GM12873 (cell line): ENCODE results near the gene CACNA1H.

Source experiments
- TF ChIP-seq, protein P1 (sequence below): IDR thresholded peaks from 2 replicates; pipeline ENCODE4 v1.5.1; 2012; ENCODE audit warnings: low read depth, mild to moderate bottlenecking, moderate library complexity, low read length, control low read depth; ENCODE audit not compliant: insufficient read depth; ENCODE audit errors: missing control alignments

Gene CACNA1H

GRCh38 chr16:1216296-1216619 lies 63.4 kb downstream of the CACNA1H start:
- TF ChIP-seq, protein P1, sequence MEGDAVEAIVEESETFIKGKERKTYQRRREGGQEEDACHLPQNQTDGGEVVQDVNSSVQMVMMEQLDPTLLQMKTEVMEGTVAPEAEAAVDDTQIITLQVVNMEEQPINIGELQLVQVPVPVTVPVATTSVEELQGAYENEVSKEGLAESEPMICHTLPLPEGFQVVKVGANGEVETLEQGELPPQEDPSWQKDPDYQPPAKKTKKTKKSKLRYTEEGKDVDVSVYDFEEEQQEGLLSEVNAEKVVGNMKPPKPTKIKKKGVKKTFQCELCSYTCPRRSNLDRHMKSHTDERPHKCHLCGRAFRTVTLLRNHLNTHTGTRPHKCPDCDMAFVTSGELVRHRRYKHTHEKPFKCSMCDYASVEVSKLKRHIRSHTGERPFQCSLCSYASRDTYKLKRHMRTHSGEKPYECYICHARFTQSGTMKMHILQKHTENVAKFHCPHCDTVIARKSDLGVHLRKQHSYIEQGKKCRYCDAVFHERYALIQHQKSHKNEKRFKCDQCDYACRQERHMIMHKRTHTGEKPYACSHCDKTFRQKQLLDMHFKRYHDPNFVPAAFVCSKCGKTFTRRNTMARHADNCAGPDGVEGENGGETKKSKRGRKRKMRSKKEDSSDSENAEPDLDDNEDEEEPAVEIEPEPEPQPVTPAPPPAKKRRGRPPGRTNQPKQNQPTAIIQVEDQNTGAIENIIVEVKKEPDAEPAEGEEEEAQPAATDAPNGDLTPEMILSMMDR, result no peak

DNA sequence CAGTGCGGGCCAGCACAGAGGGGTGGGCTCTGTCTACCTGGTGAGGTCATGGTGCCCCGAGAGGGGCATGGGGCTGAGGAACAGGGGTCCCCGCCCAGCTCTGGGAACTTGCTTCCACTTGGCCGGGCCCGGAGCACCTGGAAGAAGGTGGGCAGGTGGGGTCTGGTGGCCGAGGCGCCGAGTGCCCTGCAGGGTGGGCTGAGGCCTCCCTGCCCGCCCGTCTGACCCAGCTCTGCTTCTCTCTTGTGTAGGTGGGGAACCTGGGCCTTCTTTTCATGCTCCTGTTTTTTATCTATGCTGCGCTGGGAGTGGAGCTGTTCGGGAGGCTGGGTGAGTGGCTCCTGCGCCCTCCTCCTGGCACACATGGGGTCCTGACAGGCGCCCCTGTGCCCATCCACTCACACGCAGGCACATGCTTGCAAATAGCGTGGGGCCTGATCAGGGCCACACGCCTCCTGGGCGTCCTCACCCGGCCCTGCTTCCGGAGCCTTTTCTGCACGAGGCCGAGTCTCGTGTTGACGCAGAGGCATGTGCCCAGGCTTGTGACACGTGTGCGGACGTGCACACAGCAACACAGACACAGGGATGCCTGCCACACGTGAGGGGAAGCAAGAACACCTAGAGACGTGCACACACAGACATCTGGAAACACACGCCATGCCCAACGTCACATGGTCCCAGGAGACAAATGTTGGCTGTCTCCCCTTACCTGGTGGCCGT lies 63.9 kb downstream of the CACNA1H start:
- TF ChIP-seq, protein P1, result no peak

GRCh38 chr16:1217526-1217925 lies 64.6 kb downstream of the CACNA1H start:
- TF ChIP-seq, protein P1, result no peak

GRCh38 chr16:1218061-1218929 lies 65.4 kb downstream of the CACNA1H start:
- TF ChIP-seq, protein P1, result no peak

DNA sequence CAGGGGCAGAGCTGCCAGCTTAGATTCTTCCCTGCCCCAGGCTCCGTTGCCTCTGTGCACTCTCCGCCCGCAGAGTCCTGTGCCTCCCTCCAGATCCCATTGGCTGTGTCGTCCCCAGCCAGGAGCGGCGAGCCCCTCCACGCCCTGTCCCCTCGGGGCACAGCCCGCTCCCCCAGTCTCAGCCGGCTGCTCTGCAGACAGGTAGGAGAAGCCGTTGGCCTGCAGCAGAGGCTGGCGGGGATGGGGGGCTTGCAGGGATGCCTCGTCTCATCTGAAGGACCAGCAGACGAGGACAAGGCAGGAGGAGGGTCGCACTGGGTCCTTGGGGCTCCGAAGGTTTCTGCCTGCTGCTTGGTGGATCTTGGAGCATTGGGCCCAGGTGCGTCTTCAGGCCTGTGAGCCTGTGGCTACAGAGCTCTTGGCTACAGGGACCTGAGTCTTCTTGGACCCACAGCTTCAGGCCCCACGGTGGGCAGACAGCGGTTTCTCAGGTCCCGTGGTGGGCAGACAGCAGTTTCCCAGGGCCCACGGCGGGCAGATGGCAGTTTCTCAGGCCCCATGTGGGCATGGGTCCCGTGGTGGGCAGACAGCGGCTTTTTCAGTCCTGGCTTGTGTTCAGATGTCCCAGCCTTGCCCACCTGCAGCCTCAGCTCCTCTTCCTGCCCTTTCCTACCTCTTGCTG lies 66.2 kb downstream of the CACNA1H start:
- TF ChIP-seq, protein P1, result no peak

DNA sequence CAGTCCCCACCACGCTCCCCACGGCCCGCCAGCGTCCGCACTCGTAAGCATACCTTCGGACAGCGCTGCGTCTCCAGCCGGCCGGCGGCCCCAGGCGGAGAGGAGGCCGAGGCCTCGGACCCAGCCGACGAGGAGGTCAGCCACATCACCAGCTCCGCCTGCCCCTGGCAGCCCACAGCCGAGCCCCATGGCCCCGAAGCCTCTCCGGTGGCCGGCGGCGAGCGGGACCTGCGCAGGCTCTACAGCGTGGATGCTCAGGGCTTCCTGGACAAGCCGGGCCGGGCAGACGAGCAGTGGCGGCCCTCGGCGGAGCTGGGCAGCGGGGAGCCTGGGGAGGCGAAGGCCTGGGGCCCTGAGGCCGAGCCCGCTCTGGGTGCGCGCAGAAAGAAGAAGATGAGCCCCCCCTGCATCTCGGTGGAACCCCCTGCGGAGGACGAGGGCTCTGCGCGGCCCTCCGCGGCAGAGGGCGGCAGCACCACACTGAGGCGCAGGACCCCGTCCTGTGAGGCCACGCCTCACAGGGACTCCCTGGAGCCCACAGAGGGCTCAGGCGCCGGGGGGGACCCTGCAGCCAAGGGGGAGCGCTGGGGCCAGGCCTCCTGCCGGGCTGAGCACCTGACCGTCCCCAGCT lies 67.3 kb downstream of the CACNA1H start:
- TF ChIP-seq, protein P1, result no peak
